CD8-positive, alpha-beta memory T cell (primary cell): ENCODE results near the gene EFCAB10. TPM values are rescaled to one million over a fixed set of nuclear protein-coding genes. Genes with fewer than 3 reads are reported as not detected.
"Not testable (repeated sequence)": the region's sequence is repeated elsewhere in the genome, so short reads cannot be mapped to it uniquely, and the experiment has no call there.

Source experiments
- CTCF ChIA-PET: fragments of 350-600 bp; sonication (Branson Sonifier 250); formaldehyde crosslinking; loops from one replicate; lab custom pipeline; 2021; ENCODE audit warnings: antibody characterized with exemption; lab: Charles Lee
- POLR2A ChIA-PET: fragments of 350-600 bp; sonication (Branson Sonifier 250); formaldehyde crosslinking; loops from one replicate; lab custom pipeline; 2021; ENCODE audit warnings: antibody characterized with exemption; lab: Charles Lee
- DNase-seq, 5 donors: peaks; one replicate each; pipeline versions ENCODE4 v3.0.0 to v3.0.0-alpha.2; 2020 to 2022; ENCODE audit warnings: mixed read lengths in 1 of 5
- H3K27ac ChIP-seq: one replicate; pipeline ENCODE4 v1.7.0; 2013; ENCODE audit warnings: low read depth, mild to moderate bottlenecking, low read length, moderate library complexity
- H3K27me3 ChIP-seq: 2 replicates; pipeline ENCODE4 v1.7.0; 2013; ENCODE audit warnings: low read length, mild to moderate bottlenecking; ENCODE audit not compliant: insufficient read depth, poor library complexity, severe bottlenecking
- H3K36me3 ChIP-seq: 2 replicates; pipeline ENCODE4 v1.7.0; 2013; ENCODE audit warnings: mild to moderate bottlenecking, low read length, moderate library complexity; ENCODE audit not compliant: insufficient read depth
- H3K4me1 ChIP-seq: 2 replicates; pipeline ENCODE4 v1.7.0; 2013; ENCODE audit warnings: mild to moderate bottlenecking, low read length, moderate library complexity; ENCODE audit not compliant: insufficient read depth
- H3K4me3 ChIP-seq: 2 replicates; pipeline ENCODE4 v1.7.0; 2013; ENCODE audit warnings: mild to moderate bottlenecking, low read length
- H3K9me3 ChIP-seq: 2 replicates; pipeline ENCODE4 v1.7.0; 2013; ENCODE audit warnings: mild to moderate bottlenecking, low read length
- H3K27ac Mint-ChIP-seq, 8 donors: one replicate each; pipeline ENCODE4 v1.8.0; 2020 to 2021; ENCODE audit warnings: mixed read lengths in 8 of 8, mild to moderate bottlenecking in 6 of 8, inconsistent platforms in 3 of 8, moderate library complexity in 3 of 8
- H3K27me3 Mint-ChIP-seq, 2 donors: one replicate each; pipeline ENCODE4 v1.8.0; 2020 to 2021; ENCODE audit warnings: mixed read lengths in 2 of 2, mild to moderate bottlenecking in 1 of 2, moderate library complexity in 1 of 2
- H3K36me3 Mint-ChIP-seq, 3 donors: one replicate each; pipeline ENCODE4 v1.8.0; 2020 to 2021; ENCODE audit warnings: mixed read lengths in 3 of 3, inconsistent platforms in 1 of 3, mild to moderate bottlenecking in 1 of 3
- H3K4me1 Mint-ChIP-seq, 3 donors: one replicate each; pipeline ENCODE4 v1.8.0; 2020 to 2021; ENCODE audit warnings: mixed read lengths in 3 of 3, inconsistent platforms in 1 of 3, mild to moderate bottlenecking in 1 of 3
- H3K4me3 Mint-ChIP-seq, 7 donors: one replicate each; pipeline ENCODE4 v1.8.0; 2020 to 2021; ENCODE audit warnings: mixed read lengths in 7 of 7, mild to moderate bottlenecking in 6 of 7, moderate library complexity in 4 of 7, inconsistent platforms in 2 of 7
- H3K9me3 Mint-ChIP-seq, 5 donors: one replicate each; pipeline ENCODE4 v1.8.0; 2020 to 2022; ENCODE audit warnings: mixed read lengths in 5 of 5, mild to moderate bottlenecking in 3 of 5, moderate library complexity in 2 of 5, inconsistent platforms in 1 of 5
- polyA plus RNA-seq: library from polyadenylated mRNA; unstranded; fragments of 300-500 nt; fragmentation: Illumina TruSeq; gene quantifications from one replicate; pipeline ENCODE4 v1.2.3, GENCODE V29; 2021
- total RNA-seq, 2 experiments: library from RNA; stranded (reverse); gene quantifications; one replicate each; pipeline ENCODE4 v1.2.3, GENCODE V29; 2021

Gene EFCAB10
- total and polyA plus RNA-seq, 3 experiments from 2014 or later: not detected

- CTCF ChIA-PET: interaction anchor here (0.8 to 1.0 kb wide), 2 partner anchors 11 kb away, joined by 3 read pairs; no protein-coding TSS in a partner anchor
- Mint-ChIP-seq H3K9me3 (no peaks in the 10 kb centered on the region), H3K4me1 (no peaks in the 10 kb centered on the region), H3K36me3 (peaks cover 4 to 8% (median 5%) of the 10 kb centered on the region in 3 donors), H3K27ac (no peak overlapping the region), H3K27me3 (no peaks in the 10 kb centered on the region), H3K4me3 (no peak overlapping the region)
- H3K4me1 ChIP-seq: no peaks in the 10 kb centered on the region
- no peaks in the 10 kb centered on the region for H3K36me3 ChIP-seq
- H3K27ac ChIP-seq: no peak overlapping the region
- H3K27me3 ChIP-seq: no peaks in the 10 kb centered on the region
- no peak overlapping the region for H3K4me3 ChIP-seq
- H3K9me3 ChIP-seq: no peaks in the 10 kb centered on the region
- no peak for DNase-seq
- POLR2A ChIA-PET: no interaction called here
Observed at GRCh38 chr7:105602325-105603305, 21.3 kb upstream of the EFCAB10 start.

- no peak overlapping the region for H3K4me3 Mint-ChIP-seq
- H3K9me3 Mint-ChIP-seq: no peaks in the 10 kb centered on the region
- H3K27me3 Mint-ChIP-seq: peaks cover 0 to 5% of the 10 kb centered on the region in 2 donors
- no peak overlapping the region for H3K27ac Mint-ChIP-seq
- no peak overlapping the region for H3K4me3 ChIP-seq
- H3K4me1 ChIP-seq: no peaks in the 10 kb centered on the region
- H3K36me3 Mint-ChIP-seq: peaks cover 0 to 5% (median 5%) of the 10 kb centered on the region in 3 donors
- no peak for DNase-seq
- no peaks in the 10 kb centered on the region for H3K27me3 ChIP-seq
- no peaks in the 10 kb centered on the region for H3K4me1 Mint-ChIP-seq
- peak overlapping the region; percentile 16 for H3K27ac ChIP-seq
- POLR2A ChIA-PET: no interaction called here
- CTCF ChIA-PET: interaction anchor here (1.6 kb wide), 1 partner anchor 10 kb away, joined by 3 read pairs; no protein-coding TSS in a partner anchor
- H3K36me3 ChIP-seq: no peaks in the 10 kb centered on the region
- no peaks in the 10 kb centered on the region for H3K9me3 ChIP-seq
Observed at GRCh38 chr7:105600720-105601550, 19.6 kb upstream of the EFCAB10 start.

- H3K4me1 ChIP-seq: no peaks in the 10 kb centered on the region
- ChIA-PET CTCF (interaction anchor here (1.6 kb wide), 1 partner anchor 8 kb away, joined by 3 read pairs; no protein-coding TSS in a partner anchor), POLR2A (no interaction called here)
- Mint-ChIP-seq H3K9me3 (no peaks in the 10 kb centered on the region), H3K4me3 (no peak overlapping the region), H3K27me3 (peaks cover 0 to 5% of the 10 kb centered on the region in 2 donors), H3K36me3 (peaks cover 0 to 5% (median 3%) of the 10 kb centered on the region in 3 donors), H3K27ac (no peak overlapping the region), H3K4me1 (no peaks in the 10 kb centered on the region)
- no peak overlapping the region for H3K4me3 ChIP-seq
- no peaks in the 10 kb centered on the region for H3K27me3 ChIP-seq
- no peak for DNase-seq
- H3K9me3 ChIP-seq: no peaks in the 10 kb centered on the region
- H3K36me3 ChIP-seq: no peaks in the 10 kb centered on the region
- H3K27ac ChIP-seq: no peak overlapping the region
Observed at GRCh38 chr7:105599551-105599950, 18.3 kb upstream of the EFCAB10 start.

- H3K9me3 ChIP-seq, DNase-seq, H3K4me3 ChIP-seq, POLR2A ChIA-PET, H3K4me1 Mint-ChIP-seq, H3K9me3 Mint-ChIP-seq, H3K4me1 ChIP-seq, CTCF ChIA-PET, H3K4me3 Mint-ChIP-seq, H3K27me3 Mint-ChIP-seq, H3K27ac Mint-ChIP-seq, H3K36me3 ChIP-seq, H3K27me3 ChIP-seq, H3K27ac ChIP-seq, H3K36me3 Mint-ChIP-seq: not testable (repeated sequence)
Observed at GRCh38 chr7:105599080-105599479, 17.8 kb upstream of the EFCAB10 start.

- no peaks in the 10 kb centered on the region for H3K4me1 ChIP-seq
- H3K4me3 Mint-ChIP-seq: no peak overlapping the region
- H3K36me3 ChIP-seq: no peaks in the 10 kb centered on the region
- no peak overlapping the region for H3K4me3 ChIP-seq
- H3K36me3 Mint-ChIP-seq: no peaks in the 10 kb centered on the region
- no peak overlapping the region for H3K27ac Mint-ChIP-seq
- no peak for DNase-seq
- H3K9me3 ChIP-seq: no peaks in the 10 kb centered on the region
- no peaks in the 10 kb centered on the region for H3K9me3 Mint-ChIP-seq
- H3K27ac ChIP-seq: no peak overlapping the region
- ChIA-PET POLR2A (no interaction called here), CTCF (interaction anchor here (1.7 kb wide), 1 partner anchor 9 kb away, joined by 6 read pairs; no protein-coding TSS in a partner anchor)
- H3K27me3 ChIP-seq: no peaks in the 10 kb centered on the region
- H3K4me1 Mint-ChIP-seq: no peaks in the 10 kb centered on the region
- peaks cover 0 to 5% of the 10 kb centered on the region in 2 donors for H3K27me3 Mint-ChIP-seq
Observed at GRCh38 chr7:105596866-105597265, 15.6 kb upstream of the EFCAB10 start.

- Histone ChIP-seq H3K27ac (no peak overlapping the region), H3K9me3 (no peaks in the 10 kb centered on the region), H3K27me3 (no peaks in the 10 kb centered on the region), H3K4me1 (no peaks in the 10 kb centered on the region), H3K4me3 (no peak overlapping the region), H3K36me3 (no peaks in the 10 kb centered on the region)
- no peak for DNase-seq
- POLR2A ChIA-PET: no interaction called here
- H3K9me3 Mint-ChIP-seq: no peaks in the 10 kb centered on the region
- H3K27me3 Mint-ChIP-seq: peaks cover 0 to 5% of the 10 kb centered on the region in 2 donors
- H3K4me3 Mint-ChIP-seq: no peak overlapping the region
- peaks cover 3 to 4% (median 4%) of the 10 kb centered on the region in 3 donors for H3K4me1 Mint-ChIP-seq
- H3K27ac Mint-ChIP-seq: peak overlapping the region in 1 of 8 donors; percentile 4
- CTCF ChIA-PET: no interaction called here
- H3K36me3 Mint-ChIP-seq: no peaks in the 10 kb centered on the region
Observed at GRCh38 chr7:105594034-105594433, 12.7 kb upstream of the EFCAB10 start.

- Mint-ChIP-seq H3K36me3 (no peaks in the 10 kb centered on the region), H3K4me1 (peaks cover 3 to 10% (median 7%) of the 10 kb centered on the region in 3 donors), H3K27me3 (no peaks in the 10 kb centered on the region), H3K4me3 (no peak overlapping the region), H3K9me3 (no peaks in the 10 kb centered on the region), H3K27ac (no peak overlapping the region)
- Histone ChIP-seq H3K27me3 (no peaks in the 10 kb centered on the region), H3K27ac (no peak overlapping the region), H3K4me3 (no peak overlapping the region), H3K36me3 (no peaks in the 10 kb centered on the region), H3K4me1 (no peaks in the 10 kb centered on the region), H3K9me3 (no peaks in the 10 kb centered on the region)
- ChIA-PET POLR2A (no interaction called here), CTCF (interaction anchor here (1.1 to 1.2 kb wide), 2 partner anchors 9 to 12 kb away, joined by 3 read pairs; no protein-coding TSS in a partner anchor)
- DNase-seq: no peak
Observed at GRCh38 chr7:105591522-105591921, 10.2 kb upstream of the EFCAB10 start.
